Measurements from ENCODE around the gene KCNIP1. TPM values are rescaled to one million over a fixed set of nuclear protein-coding genes. Genes with fewer than 3 reads are reported as not detected.
A peak's percentile ranks its signal among the peaks of the same experiment; 100 is the strongest.

Gene KCNIP1
- total and polyA plus RNA-seq, 2 of the 8 experiments (the other 6 are each of a cell fraction or from before 2014, with no cell fraction given) = 0.52 to 0.83 TPM

- WGBS, 2 experiments (ENCODE audit: extremely low coverage in 1 of 2, insufficient coverage in 1 of 2, insufficient read length in 1 of 2, insufficient replicate concordance in 2 of 2, low coverage in 1 of 2, low lambda C conversion rate in 2 of 2, missing lambda C conversion rate in 1 of 2) = 78% methylated on average over 2 of the region's 2 CpGs; no CpG with 5 or more reads in 1 of the 2 experiments
- Histone ChIP-seq H3K36me3 (ENCODE audit: control insufficient read depth in 2 of 4, insufficient read depth in 4 of 4, low read length in 3 of 4) (no peaks in the 10 kb centered on the region), H3K27ac (ENCODE audit: low read depth, low read length) (no peak overlapping the region), H2BK12ac (ENCODE audit: low read depth, low read length) (no peak overlapping the region), H4K91ac (replicated peaks; ENCODE audit: insufficient read length, low read length) (no peak overlapping the region), H3K56ac (replicated peaks; ENCODE audit: insufficient read length, low read depth, low read length) (no peak overlapping the region), H3K9me3 (ENCODE audit: insufficient read depth in 2 of 2, low read depth in 1 of 2, low read length in 1 of 2) (no peaks in the 10 kb centered on the region), H4K5ac (ENCODE audit: insufficient read length, low read depth, low read length) (no peak overlapping the region), H3K79me2 (ENCODE audit: control insufficient read depth in 1 of 2, insufficient read depth in 2 of 2, low read length in 2 of 2) (no peaks in the 10 kb centered on the region), H3K4me3 (ENCODE audit: extremely low read depth in 1 of 4, insufficient read depth in 2 of 4, low read depth in 3 of 4, low read length in 4 of 4) (no peak overlapping the region), H2AFZ (ENCODE audit: low read length) (no peak overlapping the region), H4K8ac (ENCODE audit: extremely low read depth, insufficient read depth, low read length) (no peak overlapping the region), H3K4ac (replicated peaks; ENCODE audit: insufficient read length, low read depth, low read length) (no peak overlapping the region), H2BK120ac (replicated peaks; ENCODE audit: low read depth, low read length) (no peak overlapping the region), H2BK20ac (ENCODE audit: low read length) (no peak overlapping the region), H3K27me3 (replicated peaks in 1 of 4; ENCODE audit: control insufficient read depth in 3 of 4, extremely low read depth in 1 of 4, insufficient read depth in 3 of 4, low read length in 3 of 4) (no peaks in the 10 kb centered on the region; a peak in 1 of 7 replicates), H3K79me1 (ENCODE audit: low read depth, low read length) (no peaks in the 10 kb centered on the region), H3K18ac (ENCODE audit: extremely low read depth, low read length) (no peak overlapping the region), H3K4me1 (replicated peaks in 1 of 4; ENCODE audit: control insufficient read depth in 3 of 4, insufficient read depth in 4 of 4, low read length in 3 of 4) (peaks cover 0 to 4% (median 2%) of the 10 kb centered on the region in 4 experiments; a peak in 2 of 7 replicates), H3K9ac (replicated peaks in 1 of 4; ENCODE audit: extremely low read depth in 1 of 4, low read depth in 3 of 4, low read length in 3 of 4) (no peak overlapping the region), H2BK5ac (ENCODE audit: low read depth, low read length) (no peak overlapping the region), H2BK15ac (ENCODE audit: low read length) (no peak overlapping the region), H3K4me2 (ENCODE audit: insufficient read depth in 1 of 2, low read depth in 2 of 2, low read length in 2 of 2) (no peak overlapping the region), H4K20me1 (replicated peaks in 1 of 2; ENCODE audit: control insufficient read depth in 1 of 2, insufficient read depth in 2 of 2, low read length in 2 of 2) (no peaks in the 10 kb centered on the region), H2AK5ac (ENCODE audit: low read depth, low read length) (0 out of 2 replicates have a peak overlapping the region, but pooled peaks have one; percentile 15), H3K23me2 (ENCODE audit: low read depth, low read length) (no peaks in the 10 kb centered on the region), H3K14ac (ENCODE audit: insufficient read length) (no peak overlapping the region), H3K23ac (ENCODE audit: insufficient read length) (no peak overlapping the region)
- DNase-seq (ENCODE audit: low read depth in 1 of 2, low spot score in 2 of 2) = no peak
- no peak for TF ChIP-seq HDAC6 (IDR thresholded peaks at IDR 0.05; ENCODE audit: low read depth, low read length)
- CTCF ChIA-PET (ENCODE audit: partially characterized antibody) = interaction anchor here (0.6 to 2.3 kb wide), 8 partner anchors 10 to 528 kb away, joined by 3 to 7 read pairs (median 3); no protein-coding TSS in a partner anchor
- POLR2A ChIA-PET (ENCODE audit: partially characterized antibody) = no interaction called here
- FAIRE-seq = no peak
Measured at GRCh38 chr5:170534177-170534576, 30.4 kb downstream of the KCNIP1 start.

Measured in H1 (cell line).